Measurements from ENCODE around the gene RERE. TPM values are rescaled to one million over a fixed set of nuclear protein-coding genes. Genes with fewer than 3 reads are reported as not detected.

The RERE gene
- total and polyA plus RNA-seq, 11 donors = 53.5 to 236 (median 121) TPM

DNA sequence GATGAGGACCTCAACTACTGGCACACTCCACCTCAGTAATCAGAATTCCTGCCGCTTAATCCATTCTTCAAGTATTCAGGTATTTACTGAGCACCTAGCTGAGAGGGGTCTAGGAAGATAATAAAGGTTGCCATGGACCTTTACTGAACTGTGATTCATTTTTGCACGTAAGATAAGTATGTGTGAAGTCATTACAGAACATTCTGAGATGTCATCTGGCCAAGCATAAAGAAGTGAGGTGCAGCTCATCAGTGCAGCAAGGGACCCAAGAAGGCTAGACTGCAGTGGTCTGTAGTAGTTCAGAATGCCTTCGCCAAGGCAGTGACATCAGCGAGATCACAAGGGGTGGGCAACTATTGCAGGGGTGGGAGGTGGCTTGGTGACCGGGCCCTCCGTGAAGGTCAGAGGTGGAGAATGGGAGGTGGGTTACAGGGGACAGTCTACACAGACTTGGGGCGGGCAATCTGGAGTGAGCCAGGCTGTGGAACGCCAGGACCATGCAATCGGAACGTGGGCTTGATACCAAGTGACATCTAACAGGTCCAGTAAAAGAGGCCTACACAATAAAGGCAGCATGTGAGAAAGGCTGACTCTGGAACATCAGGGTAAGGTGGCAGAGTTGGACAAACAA, 392.2 kb downstream of the RERE start:
- peaks cover 0 to 83% (median 45%) of the 10 kb centered on the region in 12 donors for H3K4me1 ChIP-seq
- no peak for DNase-seq
- WGBS, 4 donors = 65 to 72% (median 68%) methylated on average over 10 of the region's 10 CpGs
- H3K27ac ChIP-seq = peak overlapping the region; percentile 93 to 100 (median 98)
- TF ChIP-seq, protein P1, sequence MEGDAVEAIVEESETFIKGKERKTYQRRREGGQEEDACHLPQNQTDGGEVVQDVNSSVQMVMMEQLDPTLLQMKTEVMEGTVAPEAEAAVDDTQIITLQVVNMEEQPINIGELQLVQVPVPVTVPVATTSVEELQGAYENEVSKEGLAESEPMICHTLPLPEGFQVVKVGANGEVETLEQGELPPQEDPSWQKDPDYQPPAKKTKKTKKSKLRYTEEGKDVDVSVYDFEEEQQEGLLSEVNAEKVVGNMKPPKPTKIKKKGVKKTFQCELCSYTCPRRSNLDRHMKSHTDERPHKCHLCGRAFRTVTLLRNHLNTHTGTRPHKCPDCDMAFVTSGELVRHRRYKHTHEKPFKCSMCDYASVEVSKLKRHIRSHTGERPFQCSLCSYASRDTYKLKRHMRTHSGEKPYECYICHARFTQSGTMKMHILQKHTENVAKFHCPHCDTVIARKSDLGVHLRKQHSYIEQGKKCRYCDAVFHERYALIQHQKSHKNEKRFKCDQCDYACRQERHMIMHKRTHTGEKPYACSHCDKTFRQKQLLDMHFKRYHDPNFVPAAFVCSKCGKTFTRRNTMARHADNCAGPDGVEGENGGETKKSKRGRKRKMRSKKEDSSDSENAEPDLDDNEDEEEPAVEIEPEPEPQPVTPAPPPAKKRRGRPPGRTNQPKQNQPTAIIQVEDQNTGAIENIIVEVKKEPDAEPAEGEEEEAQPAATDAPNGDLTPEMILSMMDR (IDR thresholded peaks at IDR 0.05) = no peak
- no peak for TF ChIP-seq POLR2A (IDR thresholded peaks at IDR 0.05)
- no peak for ATAC-seq
- intact Hi-C loops (cut with DNase I) = loop anchor here in 4 of 10 donors (10.0 kb wide), 3 partner anchors 100 to 400 kb away; partner anchors contain the start of gene ERRFI1 (in 1 of the 4)
- H3K36me3 ChIP-seq = peaks cover 0 to 8% (median 0%) of the 10 kb centered on the region in 9 donors
- no peaks in the 10 kb centered on the region for H3K27me3 ChIP-seq
- peak overlapping the region in 7 of 12 donors; percentile 84 to 98 (median 87) for H3K4me3 ChIP-seq
- no peaks in the 10 kb centered on the region for H3K9me3 ChIP-seq

DNA sequence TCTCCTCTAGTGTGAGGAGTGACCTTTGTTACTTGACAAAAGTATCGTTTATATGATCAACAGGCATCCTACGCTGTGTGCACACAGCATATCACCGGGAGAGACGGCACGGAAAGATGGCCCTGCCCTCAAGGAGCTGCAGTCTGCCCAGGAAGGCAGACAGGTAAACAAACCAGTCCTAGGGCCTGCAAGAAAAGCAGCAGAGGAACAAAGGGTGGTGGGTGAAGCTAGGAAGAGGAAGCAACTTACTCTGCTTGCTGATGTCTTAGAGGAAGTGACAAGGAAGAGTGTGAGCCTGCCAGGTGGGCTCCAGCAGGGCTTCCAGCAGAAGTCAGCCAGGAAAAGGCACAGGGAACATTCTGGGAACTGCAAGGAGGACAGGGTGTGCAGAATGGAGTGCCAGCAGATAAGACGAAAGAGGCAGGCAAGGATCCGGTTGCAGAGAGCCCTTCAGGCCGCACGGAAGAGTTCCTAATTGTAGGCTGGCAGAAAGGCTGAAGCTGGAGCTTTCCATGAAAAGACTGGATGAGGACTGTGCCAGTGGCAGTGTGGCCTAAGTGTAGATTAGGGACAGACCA, 392.8 kb downstream of the RERE start:
- peak; percentile 45 to 62 (median 50) for ATAC-seq
- intact Hi-C loops (cut with DNase I) = loop anchor here in 8 of 10 donors (5.0 to 10.0 kb wide), 9 partner anchors 52 to 400 kb away; partner anchors contain the start of gene ERRFI1 (in 1 of the 8)
- 11 to 16% (median 14%) methylated on average over 9 of the region's 9 CpGs for WGBS, 4 donors
- TF ChIP-seq, protein P1 (IDR thresholded peaks at IDR 0.05) = no peak
- TF ChIP-seq POLR2A (IDR thresholded peaks at IDR 0.05) = no peak
- peaks cover 0 to 14% (median 1%) of the 10 kb centered on the region in 9 donors for H3K36me3 ChIP-seq
- H3K9me3 ChIP-seq = no peaks in the 10 kb centered on the region
- peak overlapping the region; percentile 93 to 100 (median 98) for H3K27ac ChIP-seq
- peak overlapping the region; percentile 43 to 98 (median 86) for H3K4me3 ChIP-seq
- peak; percentile 53 to 70 (median 65) for DNase-seq
- peaks cover 0 to 83% (median 50%) of the 10 kb centered on the region in 12 donors for H3K4me1 ChIP-seq
- H3K27me3 ChIP-seq = no peaks in the 10 kb centered on the region

DNA sequence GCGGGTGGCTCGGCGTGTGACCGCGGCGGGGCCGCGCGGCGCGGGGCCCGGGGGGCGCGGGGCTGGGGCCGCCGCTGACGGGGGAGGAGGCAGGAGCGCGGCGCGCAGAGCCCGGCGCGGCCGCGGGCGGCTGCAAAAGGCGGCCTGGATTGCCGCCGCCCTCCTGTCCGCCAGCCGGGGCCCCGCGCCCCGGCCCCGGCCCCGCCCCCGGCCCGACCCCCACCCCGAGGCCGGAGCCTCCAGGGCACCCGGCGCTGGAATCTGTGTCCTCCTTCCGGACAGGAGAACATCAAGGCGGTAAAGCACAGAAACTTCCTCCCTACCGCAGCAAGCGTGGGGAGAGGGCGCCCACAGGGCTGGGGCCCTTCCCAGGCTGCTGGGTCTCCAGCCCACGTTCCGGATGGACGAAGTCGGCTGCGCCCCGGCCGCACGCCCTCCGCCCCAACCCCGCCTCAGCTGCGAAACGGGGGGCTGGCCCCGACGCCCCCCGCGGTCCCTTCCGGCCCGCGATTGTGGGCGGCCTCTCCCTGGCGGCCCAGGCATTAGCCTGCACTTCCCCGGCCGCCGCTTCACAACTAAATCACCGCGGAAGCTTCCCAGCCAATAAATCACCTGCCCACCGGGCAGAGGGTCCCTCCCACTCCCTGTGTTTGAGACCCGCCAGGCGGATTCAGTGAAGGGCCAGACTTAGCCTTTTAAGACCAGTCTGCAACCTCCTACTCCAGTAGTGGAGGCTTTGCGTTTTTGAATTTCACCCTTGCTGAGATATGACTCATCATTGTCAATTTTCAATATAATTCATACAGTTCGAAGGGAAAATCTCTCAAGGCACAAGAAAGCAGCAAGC, 393.5 kb downstream of the RERE start:
- intact Hi-C loops (cut with DNase I) = loop anchor here in 8 of 10 donors (2.0 to 10.0 kb wide), 13 partner anchors 15 to 399 kb away; partner anchors contain the start of gene ERRFI1 (in 1 of the 8)
- ATAC-seq = peak; percentile 34 to 54 (median 49)
- H3K9me3 ChIP-seq = no peaks in the 10 kb centered on the region
- WGBS, 4 donors = 0 to 1% (median 1%) methylated on average over 17 to 79 of the region's 79 CpGs
- H3K27me3 ChIP-seq = no peaks in the 10 kb centered on the region
- peak in 1 of 2 donors; percentile 69 for TF ChIP-seq POLR2A (IDR thresholded peaks at IDR 0.05)
- TF ChIP-seq, protein P1 (IDR thresholded peaks at IDR 0.05) = peak in 5 of 12 donors; percentile 10 to 27 (median 22)
- H3K4me3 ChIP-seq = peak overlapping the region; percentile 64 to 98 (median 87)
- peaks cover 0 to 21% (median 6%) of the 10 kb centered on the region in 9 donors for H3K36me3 ChIP-seq
- peak overlapping the region; percentile 93 to 100 (median 98) for H3K27ac ChIP-seq
- DNase-seq = peak; percentile 54 to 74 (median 64)
- peaks cover 0 to 83% (median 56%) of the 10 kb centered on the region in 12 donors for H3K4me1 ChIP-seq

Data from heart left ventricle (tissue), 16 donors.